A673 (cell line): ENCODE measurements around the gene DOK6. TPM values are rescaled to one million over a fixed set of nuclear protein-coding genes. Genes with fewer than 3 reads are reported as not detected.

ENCODE experiments used
- BruUV-seq: library from RNA; stranded (reverse); fragments of 400-500 nt; replicated peaks from 2 replicates; lab custom pipeline; 2021; lab: Mats Ljungman, UMichigan
- CTCF ChIA-PET: fragments of 300-600 bp; sonication (Branson Sonifier 250); formaldehyde crosslinking; loops from one replicate; lab custom pipeline; 2022; ENCODE audit warnings: antibody characterized with exemption; lab: Charles Lee
- POLR2A ChIA-PET: fragments of 300-600 bp; sonication (Branson Sonifier 250); formaldehyde crosslinking; loops from one replicate; lab custom pipeline; 2022; ENCODE audit warnings: antibody characterized with exemption; ENCODE audit not compliant: low non-redundant PET; lab: Charles Lee
- DNase-seq: peaks from one replicate; pipeline ENCODE4 v3.0.0-alpha.2; 2015; ENCODE audit warnings: low spot score
- H3K27ac ChIP-seq: fragments of 200-600 bp; sonication (generic); 2 replicates; pipeline ENCODE4 v1.5.1; 2016; ENCODE audit warnings: mixed run types, low read depth, mild to moderate bottlenecking, mixed read lengths, antibody characterized with exemption, low read length; ENCODE audit not compliant: poor library complexity, severe bottlenecking
- H3K27me3 ChIP-seq: fragments of 200-600 bp; sonication (generic); replicated peaks from 2 replicates; pipeline ENCODE4 v1.6.1; 2017; ENCODE audit warnings: mixed run types, low read depth, mild to moderate bottlenecking, mixed read lengths, antibody characterized with exemption, low read length; ENCODE audit not compliant: insufficient read depth, poor library complexity
- H3K36me3 ChIP-seq: fragments of 200-600 bp; sonication (generic); 2 replicates; pipeline ENCODE4 v1.6.1; 2016; ENCODE audit warnings: mixed run types, mild to moderate bottlenecking, mixed read lengths, antibody characterized with exemption, low read length; ENCODE audit not compliant: insufficient read depth, poor library complexity, severe bottlenecking
- H3K4me1 ChIP-seq: fragments of 200-600 bp; sonication (generic); 2 replicates; pipeline ENCODE4 v1.6.1; 2017; ENCODE audit warnings: mixed run types, mild to moderate bottlenecking, mixed read lengths, antibody characterized with exemption, low read length; ENCODE audit not compliant: insufficient read depth, poor library complexity, severe bottlenecking
- H3K4me3 ChIP-seq: fragments of 200-600 bp; sonication (generic); 2 replicates; pipeline ENCODE4 v1.5.1; 2016; ENCODE audit warnings: low read depth, mixed run types, mild to moderate bottlenecking, mixed read lengths, low read length; ENCODE audit not compliant: poor library complexity, severe bottlenecking
- H3K9me3 ChIP-seq: fragments of 200-600 bp; sonication (generic); 2 replicates; pipeline ENCODE4 v1.6.1; 2016; ENCODE audit warnings: mixed run types, low read depth, mild to moderate bottlenecking, mixed read lengths, antibody characterized with exemption, low read length; ENCODE audit not compliant: poor library complexity, severe bottlenecking
- CTCF ChIP-seq: fragments of 300-800, 200-600 bp; sonication (generic); conservative IDR thresholded peaks from 2 replicates; pipeline ENCODE4 v1.5.1; 2017; ENCODE audit warnings: low read depth, mild to moderate bottlenecking, antibody characterized with exemption, low read length, moderate library complexity, mixed read lengths
- EZH2 ChIP-seq: fragments of 200-600 bp; sonication (generic); IDR thresholded peaks from 2 replicates; pipeline ENCODE4 v1.6.1; 2017; ENCODE audit warnings: borderline replicate concordance, low read depth, mild to moderate bottlenecking, mixed read lengths, antibody characterized with exemption, low read length; ENCODE audit not compliant: poor library complexity, severe bottlenecking
- intact Hi-C: fragments of 100-400 bp; cut with micrococcal nuclease; formaldehyde crosslinking; loops from one replicate; pipeline ENCODE4 v1.10.0; 2022; ENCODE audit not compliant: unreplicated experiment
- total RNA-seq: library from RNA; stranded (reverse); gene quantifications from 2 replicates; pipeline ENCODE4 v1.2.3, GENCODE V29; 2021

Gene DOK6
- total RNA-seq, 1 experiment from 2014 or later: 13.7 TPM

- ChIA-PET CTCF (no interaction called here), POLR2A (no interaction called here)
- no peaks in the 10 kb centered on the region for H3K4me1 ChIP-seq
- H3K36me3 ChIP-seq: no peaks in the 10 kb centered on the region
- no peak overlapping the region for H3K4me3 ChIP-seq
- DNase-seq: no peak
- H3K27me3 ChIP-seq: no peaks in the 10 kb centered on the region
- H3K27ac ChIP-seq: no peak overlapping the region
- TF ChIP-seq CTCF (no peak), EZH2 (no peak)
- H3K9me3 ChIP-seq: no peaks in the 10 kb centered on the region
- intact Hi-C loops: loop anchor here (5.0 kb wide), 1 partner anchor 434 kb away; no protein-coding TSS in a partner anchor
- no TSS peak for BruUV-seq
These were observed 237.4 kb downstream of the DOK6 start for GRCh38 chr18:69638056-69638455.

GRCh38 chr18:69647702-69648101, 247.0 kb downstream of the DOK6 start:
- POLR2A ChIA-PET: no interaction called here
- no peak for TF ChIP-seq EZH2
- no peak for TF ChIP-seq CTCF
- BruUV-seq: no TSS peak
- H3K4me3 ChIP-seq: no peak overlapping the region
- intact Hi-C loops: no loop called here
- DNase-seq: no peak
- H3K9me3 ChIP-seq: no peaks in the 10 kb centered on the region
- no peak overlapping the region for H3K27ac ChIP-seq
- H3K36me3 ChIP-seq: no peaks in the 10 kb centered on the region
- no peaks in the 10 kb centered on the region for H3K27me3 ChIP-seq
- CTCF ChIA-PET: no interaction called here
- H3K4me1 ChIP-seq: no peaks in the 10 kb centered on the region

GRCh38 chr18:69648486-69648885, 247.8 kb downstream of the DOK6 start:
- intact Hi-C loops: no loop called here
- Histone ChIP-seq H3K27ac (no peak overlapping the region), H3K4me1 (no peaks in the 10 kb centered on the region), H3K9me3 (no peaks in the 10 kb centered on the region), H3K36me3 (no peaks in the 10 kb centered on the region), H3K4me3 (no peak overlapping the region), H3K27me3 (no peaks in the 10 kb centered on the region)
- BruUV-seq: no TSS peak
- CTCF ChIA-PET: no interaction called here
- POLR2A ChIA-PET: no interaction called here
- TF ChIP-seq CTCF (no peak), EZH2 (no peak)
- no peak for DNase-seq
